ENCODE data around the gene PTH2. TPM values are rescaled to one million over a fixed set of nuclear protein-coding genes. Genes with fewer than 3 reads are reported as not detected.

Gene PTH2
- total RNA-seq, 1 experiment from 2014 or later: 1.0 TPM

DNA sequence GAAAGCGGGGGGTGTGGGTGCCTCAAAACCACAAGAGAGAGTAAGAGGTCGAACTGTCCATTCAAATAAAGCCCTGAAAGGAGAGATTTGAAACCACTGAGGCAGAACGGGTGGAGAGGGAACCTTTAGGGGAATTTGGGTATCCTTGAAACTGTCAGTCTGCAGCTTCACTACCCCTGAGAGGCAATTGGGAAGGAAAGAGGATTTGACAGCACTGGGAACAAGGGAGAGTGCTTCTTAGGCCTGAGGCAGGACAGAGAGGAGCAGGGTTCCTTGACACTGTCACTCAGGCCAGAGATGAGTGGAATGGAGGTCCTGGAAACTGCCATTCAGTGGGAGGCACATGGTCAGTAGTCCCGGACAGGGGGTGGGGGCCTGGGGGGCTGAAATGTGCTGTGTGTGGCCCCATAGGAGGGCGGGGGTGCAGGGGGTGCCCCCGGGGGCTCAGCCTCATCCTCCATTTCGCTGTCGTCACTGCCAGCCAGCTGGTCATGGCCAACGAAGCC lies 7.0 kb upstream of the PTH2 start:
- H3K9me3 Mint-ChIP-seq: peaks cover 7% of the 10 kb centered on the region; the same call in 1 of the 2 replicates
- peaks cover 3% of the 10 kb centered on the region; the same call in 1 of the 2 replicates for H3K36me3 Mint-ChIP-seq
- no peak overlapping the region for H3K4me3 Mint-ChIP-seq
- H3K27me3 Mint-ChIP-seq (ENCODE audit: low read depth): peaks cover 98% of the 10 kb centered on the region
- H3K27ac Mint-ChIP-seq: no peak overlapping the region
- TF ChIP-seq NFATC4 (CRISPR knock-in tag; IDR thresholded peaks at IDR 0.05) (no peak), ARID4B (CRISPR knock-in tag; IDR thresholded peaks at IDR 0.05; ENCODE audit: borderline replicate concordance) (no peak), HMGA2 (CRISPR knock-in tag; IDR thresholded peaks at IDR 0.05) (no peak)
- H3K4me1 Mint-ChIP-seq: peaks cover 59% of the 10 kb centered on the region
- ChIA-PET POLR2A (interaction anchor here (0.6 kb wide), 1 partner anchor 647 kb away, joined by 3 read pairs; no protein-coding TSS in a partner anchor), CTCF (interaction anchor here (1.9 to 2.3 kb wide), 2 partner anchors 12 to 38 kb away, joined by 10 to 11 read pairs; partner anchors contain the start of gene SLC17A7)
- ATAC-seq (no peak), DNase-seq (ENCODE audit: low spot score) (no peak)

DNA sequence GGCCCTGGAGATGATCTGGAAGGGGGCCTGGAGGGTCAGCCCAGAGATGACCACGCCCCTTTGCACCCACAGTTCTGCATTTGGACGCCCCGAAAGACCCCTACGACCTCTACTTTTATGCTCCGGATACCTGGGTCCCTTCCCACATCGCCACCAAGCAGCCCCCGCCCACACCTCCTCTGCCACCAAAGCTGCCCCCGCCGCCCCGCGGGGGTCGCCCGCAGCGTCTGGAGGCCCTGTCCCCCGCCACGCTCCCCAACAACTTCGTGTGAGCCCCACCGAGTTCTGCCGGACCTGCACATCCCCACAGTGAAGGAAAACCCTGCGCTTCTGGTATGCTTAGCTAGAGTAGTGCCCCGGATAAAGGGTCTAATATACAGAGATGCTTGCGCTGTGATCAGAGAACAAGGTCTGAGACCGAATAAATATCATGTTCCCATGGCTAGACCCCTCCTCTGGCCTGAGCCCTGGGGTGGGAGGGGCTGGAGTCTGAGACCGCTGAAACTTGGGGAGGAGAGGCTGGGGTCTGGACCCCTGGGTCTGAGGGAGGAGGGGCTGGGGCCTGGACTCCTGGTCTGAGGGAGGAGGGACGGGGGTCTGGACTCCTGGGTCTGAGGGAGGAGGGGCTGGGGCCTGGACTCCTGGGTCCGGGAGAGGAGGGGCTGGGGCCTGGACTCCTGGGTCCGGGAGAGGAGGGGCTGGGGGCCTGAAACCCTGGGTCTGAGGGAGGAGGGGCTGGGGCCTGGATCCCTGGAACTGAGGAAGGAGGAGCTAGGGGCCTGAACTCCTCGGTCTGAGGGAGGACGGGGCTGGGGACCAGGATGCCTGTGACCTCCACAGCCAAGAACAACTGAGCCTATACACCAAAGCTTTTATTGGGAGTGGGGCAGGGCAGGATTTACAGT lies 5.6 kb upstream of the PTH2 start:
- H3K4me1 Mint-ChIP-seq: peaks cover 67% of the 10 kb centered on the region
- ATAC-seq: no peak
- 0 out of 2 replicates have a peak, but pooled peaks cover 4% of the 10 kb centered on the region for H3K9me3 Mint-ChIP-seq
- peaks cover 98% of the 10 kb centered on the region for H3K27me3 Mint-ChIP-seq (ENCODE audit: low read depth)
- peak overlapping the region; percentile 84 for H3K4me3 Mint-ChIP-seq
- ChIA-PET POLR2A (interaction anchor here (0.6 kb wide), 1 partner anchor 25 kb away, joined by 3 read pairs; no protein-coding TSS in a partner anchor), CTCF (interaction anchor here (0.6 to 4.5 kb wide), 9 partner anchors 7 to 127 kb away, joined by 3 to 34 read pairs (median 4); partner anchors contain the start of genes DKKL1, SLC17A7 and TEAD2)
- no peak for DNase-seq (ENCODE audit: low spot score)
- H3K36me3 Mint-ChIP-seq: peaks cover 3% of the 10 kb centered on the region; the same call in 1 of the 2 replicates
- H3K27ac Mint-ChIP-seq: 0 out of 2 replicates have a peak overlapping the region, but pooled peaks have one; percentile 67
- TF ChIP-seq, protein P1, sequence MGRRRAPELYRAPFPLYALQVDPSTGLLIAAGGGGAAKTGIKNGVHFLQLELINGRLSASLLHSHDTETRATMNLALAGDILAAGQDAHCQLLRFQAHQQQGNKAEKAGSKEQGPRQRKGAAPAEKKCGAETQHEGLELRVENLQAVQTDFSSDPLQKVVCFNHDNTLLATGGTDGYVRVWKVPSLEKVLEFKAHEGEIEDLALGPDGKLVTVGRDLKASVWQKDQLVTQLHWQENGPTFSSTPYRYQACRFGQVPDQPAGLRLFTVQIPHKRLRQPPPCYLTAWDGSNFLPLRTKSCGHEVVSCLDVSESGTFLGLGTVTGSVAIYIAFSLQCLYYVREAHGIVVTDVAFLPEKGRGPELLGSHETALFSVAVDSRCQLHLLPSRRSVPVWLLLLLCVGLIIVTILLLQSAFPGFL (CRISPR knock-in tag; IDR thresholded peaks at IDR 0.05; ENCODE audit: borderline replicate concordance): no peak
- TF ChIP-seq NR3C1 (CRISPR knock-in tag; conservative IDR thresholded peaks at IDR 0.05; ENCODE audit: low read depth): no peak
- TF ChIP-seq, protein P2, sequence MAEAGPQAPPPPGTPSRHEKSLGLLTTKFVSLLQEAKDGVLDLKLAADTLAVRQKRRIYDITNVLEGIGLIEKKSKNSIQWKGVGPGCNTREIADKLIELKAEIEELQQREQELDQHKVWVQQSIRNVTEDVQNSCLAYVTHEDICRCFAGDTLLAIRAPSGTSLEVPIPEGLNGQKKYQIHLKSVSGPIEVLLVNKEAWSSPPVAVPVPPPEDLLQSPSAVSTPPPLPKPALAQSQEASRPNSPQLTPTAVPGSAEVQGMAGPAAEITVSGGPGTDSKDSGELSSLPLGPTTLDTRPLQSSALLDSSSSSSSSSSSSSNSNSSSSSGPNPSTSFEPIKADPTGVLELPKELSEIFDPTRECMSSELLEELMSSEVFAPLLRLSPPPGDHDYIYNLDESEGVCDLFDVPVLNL (CRISPR knock-in tag; IDR thresholded peaks at IDR 0.05; ENCODE audit: borderline replicate concordance, low read depth): no peak
- no peak for TF ChIP-seq NR1H2 (CRISPR knock-in tag; IDR thresholded peaks at IDR 0.05)
- TF ChIP-seq, protein P3, sequence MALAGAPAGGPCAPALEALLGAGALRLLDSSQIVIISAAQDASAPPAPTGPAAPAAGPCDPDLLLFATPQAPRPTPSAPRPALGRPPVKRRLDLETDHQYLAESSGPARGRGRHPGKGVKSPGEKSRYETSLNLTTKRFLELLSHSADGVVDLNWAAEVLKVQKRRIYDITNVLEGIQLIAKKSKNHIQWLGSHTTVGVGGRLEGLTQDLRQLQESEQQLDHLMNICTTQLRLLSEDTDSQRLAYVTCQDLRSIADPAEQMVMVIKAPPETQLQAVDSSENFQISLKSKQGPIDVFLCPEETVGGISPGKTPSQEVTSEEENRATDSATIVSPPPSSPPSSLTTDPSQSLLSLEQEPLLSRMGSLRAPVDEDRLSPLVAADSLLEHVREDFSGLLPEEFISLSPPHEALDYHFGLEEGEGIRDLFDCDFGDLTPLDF (CRISPR knock-in tag; IDR thresholded peaks at IDR 0.05): no peak
- no peak for TF ChIP-seq PRRX2 (CRISPR knock-in tag; IDR thresholded peaks at IDR 0.05)
- no peak for TF ChIP-seq TEAD4 (CRISPR knock-in tag; IDR thresholded peaks at IDR 0.05)
- TF ChIP-seq KAT7 (CRISPR knock-in tag; IDR thresholded peaks at IDR 0.05; ENCODE audit: borderline replicate concordance): no peak
- TF ChIP-seq HMGA2 (CRISPR knock-in tag; IDR thresholded peaks at IDR 0.05): no peak
- TF ChIP-seq ZBTB43 (CRISPR knock-in tag; IDR thresholded peaks at IDR 0.05): no peak
- TF ChIP-seq ZNF317 (CRISPR knock-in tag; IDR thresholded peaks at IDR 0.05; ENCODE audit: borderline replicate concordance, low read depth): no peak
- no peak for TF ChIP-seq MLX (CRISPR knock-in tag; IDR thresholded peaks at IDR 0.05)
- no peak for TF ChIP-seq ZNF416 (CRISPR knock-in tag; IDR thresholded peaks at IDR 0.05)
- no peak for TF ChIP-seq ZSCAN18 (CRISPR knock-in tag; IDR thresholded peaks at IDR 0.05)
- no peak for TF ChIP-seq USF1 (CRISPR knock-in tag; IDR thresholded peaks at IDR 0.05)
- TF ChIP-seq NFYB (CRISPR knock-in tag; conservative IDR thresholded peaks at IDR 0.05; ENCODE audit: low read depth): no peak
- no peak for TF ChIP-seq ETV6 (CRISPR knock-in tag; IDR thresholded peaks at IDR 0.05)
